A673 (cell line): ENCODE measurements around the gene CACNG4. TPM values are rescaled to one million over a fixed set of nuclear protein-coding genes. Genes with fewer than 3 reads are reported as not detected.

ENCODE experiments used
- BruUV-seq: library from RNA; stranded (reverse); fragments of 400-500 nt; replicated peaks from 2 replicates; lab custom pipeline; 2021; lab: Mats Ljungman, UMichigan
- CTCF ChIA-PET: fragments of 300-600 bp; sonication (Branson Sonifier 250); formaldehyde crosslinking; loops from one replicate; lab custom pipeline; 2022; ENCODE audit warnings: antibody characterized with exemption; lab: Charles Lee
- POLR2A ChIA-PET: fragments of 300-600 bp; sonication (Branson Sonifier 250); formaldehyde crosslinking; loops from one replicate; lab custom pipeline; 2022; ENCODE audit warnings: antibody characterized with exemption; ENCODE audit not compliant: low non-redundant PET; lab: Charles Lee
- DNase-seq: peaks from one replicate; pipeline ENCODE4 v3.0.0-alpha.2; 2015; ENCODE audit warnings: low spot score
- H3K27ac ChIP-seq: fragments of 200-600 bp; sonication (generic); 2 replicates; pipeline ENCODE4 v1.5.1; 2016; ENCODE audit warnings: mixed run types, low read depth, mild to moderate bottlenecking, mixed read lengths, antibody characterized with exemption, low read length; ENCODE audit not compliant: poor library complexity, severe bottlenecking
- H3K27me3 ChIP-seq: fragments of 200-600 bp; sonication (generic); replicated peaks from 2 replicates; pipeline ENCODE4 v1.6.1; 2017; ENCODE audit warnings: mixed run types, low read depth, mild to moderate bottlenecking, mixed read lengths, antibody characterized with exemption, low read length; ENCODE audit not compliant: insufficient read depth, poor library complexity
- H3K36me3 ChIP-seq: fragments of 200-600 bp; sonication (generic); 2 replicates; pipeline ENCODE4 v1.6.1; 2016; ENCODE audit warnings: mixed run types, mild to moderate bottlenecking, mixed read lengths, antibody characterized with exemption, low read length; ENCODE audit not compliant: insufficient read depth, poor library complexity, severe bottlenecking
- H3K4me1 ChIP-seq: fragments of 200-600 bp; sonication (generic); 2 replicates; pipeline ENCODE4 v1.6.1; 2017; ENCODE audit warnings: mixed run types, mild to moderate bottlenecking, mixed read lengths, antibody characterized with exemption, low read length; ENCODE audit not compliant: insufficient read depth, poor library complexity, severe bottlenecking
- H3K4me3 ChIP-seq: fragments of 200-600 bp; sonication (generic); 2 replicates; pipeline ENCODE4 v1.5.1; 2016; ENCODE audit warnings: low read depth, mixed run types, mild to moderate bottlenecking, mixed read lengths, low read length; ENCODE audit not compliant: poor library complexity, severe bottlenecking
- H3K9me3 ChIP-seq: fragments of 200-600 bp; sonication (generic); 2 replicates; pipeline ENCODE4 v1.6.1; 2016; ENCODE audit warnings: mixed run types, low read depth, mild to moderate bottlenecking, mixed read lengths, antibody characterized with exemption, low read length; ENCODE audit not compliant: poor library complexity, severe bottlenecking
- EZH2 ChIP-seq: fragments of 200-600 bp; sonication (generic); IDR thresholded peaks from 2 replicates; pipeline ENCODE4 v1.6.1; 2017; ENCODE audit warnings: borderline replicate concordance, low read depth, mild to moderate bottlenecking, mixed read lengths, antibody characterized with exemption, low read length; ENCODE audit not compliant: poor library complexity, severe bottlenecking
- intact Hi-C: fragments of 100-400 bp; cut with micrococcal nuclease; formaldehyde crosslinking; loops from one replicate; pipeline ENCODE4 v1.10.0; 2022; ENCODE audit not compliant: unreplicated experiment
- total RNA-seq: library from RNA; stranded (reverse); gene quantifications from 2 replicates; pipeline ENCODE4 v1.2.3, GENCODE V29; 2021
- TF ChIP-seq, protein P1 (sequence below): fragments of 300-800, 200-600 bp; sonication (generic); conservative IDR thresholded peaks from 2 replicates; pipeline ENCODE4 v1.5.1; 2017; ENCODE audit warnings: low read depth, mild to moderate bottlenecking, antibody characterized with exemption, low read length, moderate library complexity, mixed read lengths

Gene CACNG4
- total RNA-seq, 1 experiment from 2014 or later: 9.7 TPM

GRCh38 chr17:66938656-66939055, 25.9 kb upstream of the CACNG4 start:
- Histone ChIP-seq H3K27ac (peak overlapping the region; percentile 62), H3K36me3 (no peaks in the 10 kb centered on the region), H3K27me3 (no peaks in the 10 kb centered on the region), H3K4me1 (peaks cover 9% of the 10 kb centered on the region), H3K9me3 (no peaks in the 10 kb centered on the region), H3K4me3 (no peak overlapping the region)
- DNase-seq: peak; percentile 75
- TF ChIP-seq EZH2: no peak
- TF ChIP-seq, protein P1, sequence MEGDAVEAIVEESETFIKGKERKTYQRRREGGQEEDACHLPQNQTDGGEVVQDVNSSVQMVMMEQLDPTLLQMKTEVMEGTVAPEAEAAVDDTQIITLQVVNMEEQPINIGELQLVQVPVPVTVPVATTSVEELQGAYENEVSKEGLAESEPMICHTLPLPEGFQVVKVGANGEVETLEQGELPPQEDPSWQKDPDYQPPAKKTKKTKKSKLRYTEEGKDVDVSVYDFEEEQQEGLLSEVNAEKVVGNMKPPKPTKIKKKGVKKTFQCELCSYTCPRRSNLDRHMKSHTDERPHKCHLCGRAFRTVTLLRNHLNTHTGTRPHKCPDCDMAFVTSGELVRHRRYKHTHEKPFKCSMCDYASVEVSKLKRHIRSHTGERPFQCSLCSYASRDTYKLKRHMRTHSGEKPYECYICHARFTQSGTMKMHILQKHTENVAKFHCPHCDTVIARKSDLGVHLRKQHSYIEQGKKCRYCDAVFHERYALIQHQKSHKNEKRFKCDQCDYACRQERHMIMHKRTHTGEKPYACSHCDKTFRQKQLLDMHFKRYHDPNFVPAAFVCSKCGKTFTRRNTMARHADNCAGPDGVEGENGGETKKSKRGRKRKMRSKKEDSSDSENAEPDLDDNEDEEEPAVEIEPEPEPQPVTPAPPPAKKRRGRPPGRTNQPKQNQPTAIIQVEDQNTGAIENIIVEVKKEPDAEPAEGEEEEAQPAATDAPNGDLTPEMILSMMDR: no peak
- intact Hi-C loops: no loop called here
- BruUV-seq: no TSS peak
- POLR2A ChIA-PET: no interaction called here
- CTCF ChIA-PET: no interaction called here

- intact Hi-C loops: no loop called here
- Histone ChIP-seq H3K27me3 (no peaks in the 10 kb centered on the region), H3K27ac (no peak overlapping the region), H3K36me3 (no peaks in the 10 kb centered on the region), H3K9me3 (no peaks in the 10 kb centered on the region), H3K4me3 (no peak overlapping the region), H3K4me1 (peaks cover 19% of the 10 kb centered on the region)
- TF ChIP-seq, protein P1: no peak
- TF ChIP-seq EZH2: no peak
- no TSS peak for BruUV-seq
- CTCF ChIA-PET: no interaction called here
- no peak for DNase-seq
- POLR2A ChIA-PET: no interaction called here
Measured at GRCh38 chr17:66939461-66940114, 24.9 kb upstream of the CACNG4 start.

DNA sequence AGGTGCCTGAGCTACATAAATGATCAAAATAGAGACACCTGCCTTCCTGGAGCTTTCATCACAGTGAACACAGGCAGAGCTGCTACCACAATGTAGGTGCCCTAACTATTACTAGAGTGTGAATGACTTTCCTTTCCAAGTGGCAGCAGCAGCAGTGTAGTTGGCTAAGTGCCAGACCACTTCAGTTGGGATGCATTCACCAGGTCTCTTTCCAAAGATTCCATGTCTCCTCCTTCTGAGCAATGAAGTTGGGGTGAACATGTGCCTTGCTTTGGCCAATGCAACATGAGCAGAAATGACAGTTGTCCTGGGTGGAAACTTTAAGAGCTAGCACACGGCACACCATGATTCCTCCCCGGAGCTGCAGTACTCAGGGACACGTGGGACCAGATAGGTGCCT, 23.3 kb upstream of the CACNG4 start:
- ChIA-PET CTCF (no interaction called here), POLR2A (no interaction called here)

More for the DNA sequence above, 23.3 kb upstream of the CACNG4 start:
- Histone ChIP-seq H3K36me3 (no peaks in the 10 kb centered on the region), H3K27me3 (no peaks in the 10 kb centered on the region), H3K4me3 (no peak overlapping the region), H3K9me3 (no peaks in the 10 kb centered on the region), H3K4me1 (peaks cover 34% of the 10 kb centered on the region), H3K27ac (no peak overlapping the region)
- DNase-seq: no peak
- TF ChIP-seq, protein P1: no peak
- TF ChIP-seq EZH2: no peak
- BruUV-seq: no TSS peak
- intact Hi-C loops: no loop called here
